ENCODE data around the gene ELOVL2.

- no peak for TF ChIP-seq POLR2AphosphoS5 (IDR thresholded peaks at IDR 0.05; ENCODE audit: borderline replicate concordance, low read depth, low read length)
- TF ChIP-seq EZH2 (IDR thresholded peaks at IDR 0.05) = no peak
Observed at GRCh38 chr6:11069760-11070159, 25.7 kb upstream of the ELOVL2 start.

Data from SK-N-MC (cell line).